ENCODE data around the gene CFAP61.

CFAP61 gene

DNA sequence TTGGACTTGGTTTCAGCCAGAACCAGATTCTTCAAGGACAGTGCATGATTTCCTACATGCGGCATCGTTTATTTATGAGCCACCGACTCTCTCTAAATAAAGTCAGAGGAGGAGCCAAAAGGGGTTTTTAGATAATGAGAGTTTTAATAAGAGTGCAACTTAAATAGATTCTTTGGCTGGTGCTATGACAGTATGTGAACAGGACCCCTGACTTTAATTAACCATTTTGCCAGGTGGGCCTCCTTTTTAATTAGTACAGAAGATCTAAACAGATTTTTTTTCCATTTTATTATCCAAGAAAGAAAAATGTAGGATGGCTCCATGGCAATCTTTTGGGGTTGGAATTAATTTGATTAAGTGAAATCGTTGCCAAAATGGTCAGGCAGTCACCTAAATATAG is 240.8 kb downstream of the CFAP61 start:
- no peak for DNase-seq

DNA sequence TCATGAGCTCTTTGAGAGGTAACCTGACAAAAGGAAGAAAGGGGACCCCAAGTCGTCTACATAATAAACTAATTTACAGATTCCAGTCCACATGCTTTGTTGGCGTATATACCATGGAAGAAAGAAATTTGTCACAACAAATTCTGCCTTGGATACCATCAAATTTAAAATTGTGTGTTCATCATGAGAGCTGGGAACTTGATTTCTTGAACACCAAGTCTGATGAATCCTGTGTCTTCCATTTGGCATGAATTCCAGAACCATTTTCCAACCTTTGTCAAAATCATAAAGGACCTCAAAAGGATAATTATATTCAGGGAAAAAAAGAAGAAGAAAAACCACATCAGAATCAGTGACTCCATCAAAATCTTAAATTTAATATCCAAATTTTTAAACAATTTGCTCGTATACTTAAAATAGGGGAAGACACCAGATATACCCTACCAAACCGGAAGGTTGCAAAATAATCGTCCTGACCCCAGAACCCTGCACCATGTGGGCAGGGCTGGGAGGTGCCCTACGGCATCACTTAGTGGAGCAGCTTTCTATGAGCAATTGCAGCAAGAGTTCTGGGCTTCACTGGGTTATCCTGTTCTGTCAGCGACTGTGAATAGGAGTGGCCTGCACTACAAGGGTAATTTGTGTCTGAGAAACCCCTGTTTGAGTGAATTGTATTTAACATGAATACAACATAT is 241.5 kb downstream of the CFAP61 start:
- DNase-seq, result no peak

DNA sequence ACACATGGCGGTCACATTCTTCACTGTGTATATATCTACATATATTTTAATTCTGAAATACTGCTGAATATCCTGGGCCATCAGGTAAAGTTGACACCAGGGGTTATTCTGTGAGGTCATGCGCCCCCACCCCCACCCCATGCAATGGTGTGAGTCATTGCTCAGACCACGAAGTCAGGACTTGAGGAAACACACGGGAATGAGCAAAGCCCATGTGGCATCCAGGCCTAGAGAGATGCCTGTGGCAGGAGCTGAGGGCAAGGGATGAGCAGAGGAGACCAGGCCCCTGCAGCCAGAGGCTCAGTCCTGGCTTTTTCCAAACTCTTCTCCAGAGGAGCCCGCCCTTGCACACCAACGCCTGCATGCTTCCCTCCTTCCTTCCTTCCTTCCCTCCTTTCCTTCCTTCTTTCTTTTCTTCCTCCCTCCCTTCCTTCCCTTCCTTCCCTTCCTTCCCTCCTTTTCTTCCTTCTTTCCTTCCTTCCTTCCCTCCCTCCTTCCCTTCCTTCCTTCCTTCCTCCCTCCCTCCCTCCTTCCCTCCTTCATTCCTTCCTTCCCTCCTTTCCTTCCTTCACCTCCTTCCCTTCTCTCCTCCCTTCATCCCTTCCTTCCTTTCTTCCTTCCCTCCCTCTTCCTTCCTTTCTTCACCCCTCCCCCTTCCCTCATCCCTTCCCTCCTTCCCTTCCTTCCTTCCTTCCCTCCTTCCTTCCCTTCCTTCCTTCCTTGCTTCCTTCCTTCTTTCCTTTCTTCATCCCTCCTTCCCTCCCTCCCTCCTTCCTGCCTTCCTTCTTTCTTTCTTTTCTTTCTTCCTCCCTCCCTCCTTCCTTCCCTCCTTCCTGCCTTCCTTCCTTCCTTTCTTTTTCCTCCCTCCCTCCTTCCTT is 243.5 kb downstream of the CFAP61 start:
- DNase-seq, result no peak

DNA sequence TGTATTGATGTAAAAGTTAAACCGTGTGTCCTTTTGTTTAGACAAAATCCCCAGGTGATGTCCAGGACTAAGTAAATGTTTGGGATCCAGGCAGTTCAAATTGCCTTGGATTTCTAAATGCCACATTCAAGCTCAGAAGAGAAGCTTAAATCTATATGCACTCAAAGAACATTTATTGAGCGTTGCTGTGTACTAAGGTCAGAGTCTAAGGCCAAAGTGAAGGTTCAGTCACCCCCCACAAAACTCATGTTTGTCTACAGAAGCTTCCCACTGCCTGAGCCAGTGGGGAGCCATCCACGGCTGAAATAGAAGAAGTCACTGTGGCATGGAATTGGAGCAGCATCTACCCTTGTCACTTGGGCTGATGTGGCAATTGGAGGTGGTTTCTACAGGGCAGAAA is 244.8 kb downstream of the CFAP61 start:
- no peak for DNase-seq

DNA sequence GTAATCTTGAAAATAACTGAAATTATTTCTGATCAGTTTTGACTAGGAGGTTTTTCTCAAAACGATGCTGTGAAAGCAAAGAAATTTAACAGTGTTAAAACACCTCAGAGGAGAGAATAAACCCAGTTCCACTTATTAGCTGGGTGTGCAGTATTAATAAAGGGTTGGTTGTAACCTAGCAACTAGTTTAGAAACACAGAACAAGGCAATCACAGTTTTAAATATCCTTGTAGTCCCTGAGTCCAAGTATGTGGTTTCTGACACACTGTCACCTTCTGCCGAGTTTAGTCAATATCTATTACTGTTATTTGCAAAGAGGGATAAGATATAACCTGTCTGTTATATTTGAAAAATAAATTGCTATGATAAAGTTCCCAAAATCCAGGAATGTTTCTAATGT is 245.4 kb downstream of the CFAP61 start:
- no peak for DNase-seq

DNA sequence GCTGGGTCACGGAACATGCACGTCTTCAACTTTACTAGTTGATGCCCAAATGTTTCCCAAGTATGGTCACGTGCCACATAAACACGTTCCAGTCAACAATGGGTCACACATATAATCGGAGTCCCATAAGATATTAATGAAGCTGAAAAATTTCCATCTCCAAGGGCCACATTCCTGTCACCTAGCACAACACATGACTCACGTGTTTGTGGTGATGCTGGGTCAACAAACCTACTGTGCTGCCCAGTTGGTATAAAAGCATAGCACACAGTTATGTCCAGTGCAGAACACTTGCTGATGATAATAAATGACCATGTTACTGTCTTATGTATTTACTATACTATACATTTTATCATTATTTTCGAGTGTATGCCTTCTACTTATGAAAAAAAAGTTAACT is 247.6 kb downstream of the CFAP61 start:
- no peak for DNase-seq

DNA sequence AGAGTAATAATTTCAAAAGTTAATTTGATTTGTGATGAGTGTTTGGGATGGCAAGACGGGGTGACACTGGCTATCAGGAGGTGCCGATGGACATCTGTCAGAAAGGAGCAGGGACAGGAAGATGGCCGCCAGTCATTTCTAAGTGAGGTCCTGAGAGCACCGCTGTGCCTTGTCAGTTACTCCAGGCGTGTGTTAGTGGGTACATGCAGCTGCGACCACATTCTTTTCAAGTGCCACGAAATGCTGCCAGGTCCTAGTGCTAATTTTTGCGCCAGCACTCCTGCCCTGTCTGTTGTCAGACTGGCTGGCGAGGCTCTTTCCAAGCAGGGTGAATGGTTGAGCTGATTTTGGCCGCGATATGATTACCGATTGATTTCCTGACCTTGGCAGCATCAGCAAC is 251.0 kb downstream of the CFAP61 start:
- DNase-seq, result no peak

DNA sequence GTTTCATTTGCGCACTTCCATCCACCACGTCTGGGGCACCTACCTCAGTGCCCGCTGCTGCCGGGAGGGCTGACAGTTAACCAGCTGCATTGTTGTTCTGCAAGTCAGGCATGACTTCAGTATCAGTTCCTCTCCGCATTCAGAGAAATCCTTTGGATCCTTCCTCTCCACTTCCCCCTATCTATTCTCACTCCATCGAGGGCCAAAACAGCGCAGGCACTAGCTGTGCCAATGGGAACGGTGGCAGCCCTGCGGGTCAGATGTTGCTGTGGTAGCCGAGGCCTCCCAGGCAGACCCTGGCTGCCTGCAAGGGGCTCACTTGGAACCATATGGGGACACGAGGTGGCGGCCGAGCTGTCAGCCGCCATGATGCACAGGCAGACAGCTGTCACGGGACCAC is 251.4 kb downstream of the CFAP61 start:
- no peak for DNase-seq

DNA sequence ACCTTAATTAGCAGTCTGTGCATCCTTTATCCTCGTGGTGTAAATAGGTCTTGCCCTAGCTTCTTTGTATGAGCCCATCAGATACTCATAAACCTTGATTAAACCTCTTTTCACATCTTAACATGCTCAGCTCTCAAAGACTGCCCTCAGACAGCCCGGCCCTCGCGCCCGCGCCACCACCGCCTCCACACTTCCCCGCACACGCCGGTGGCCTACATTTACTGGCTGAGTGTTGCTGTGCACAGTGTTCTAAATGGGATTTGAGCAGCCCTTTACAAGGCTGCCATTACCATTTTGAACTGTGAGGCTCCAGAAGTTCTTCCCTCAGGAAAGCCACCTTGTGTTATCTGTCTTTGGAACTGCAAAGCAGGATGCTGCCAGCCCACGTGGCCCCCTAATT is 252.6 kb downstream of the CFAP61 start:
- no peak for DNase-seq

DNA sequence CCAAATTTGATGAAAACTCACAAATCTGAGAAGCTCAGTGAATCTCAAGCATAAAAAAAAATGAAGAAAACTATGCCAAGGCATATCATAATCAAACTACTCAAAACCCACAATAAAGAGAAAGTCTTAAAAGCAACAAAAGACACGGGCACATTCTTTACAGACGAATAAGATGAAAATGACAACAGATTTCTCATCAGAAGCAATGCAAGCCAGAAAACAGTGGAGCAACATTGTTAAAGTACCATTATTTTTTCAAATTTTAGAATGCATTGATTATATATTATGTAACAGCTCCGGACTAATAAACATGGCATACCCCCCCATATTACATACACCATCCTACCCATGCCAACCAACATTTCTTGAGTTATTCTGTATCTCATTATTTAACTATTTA is 260.2 kb downstream of the CFAP61 start:
- DNase-seq, result no peak

DNA sequence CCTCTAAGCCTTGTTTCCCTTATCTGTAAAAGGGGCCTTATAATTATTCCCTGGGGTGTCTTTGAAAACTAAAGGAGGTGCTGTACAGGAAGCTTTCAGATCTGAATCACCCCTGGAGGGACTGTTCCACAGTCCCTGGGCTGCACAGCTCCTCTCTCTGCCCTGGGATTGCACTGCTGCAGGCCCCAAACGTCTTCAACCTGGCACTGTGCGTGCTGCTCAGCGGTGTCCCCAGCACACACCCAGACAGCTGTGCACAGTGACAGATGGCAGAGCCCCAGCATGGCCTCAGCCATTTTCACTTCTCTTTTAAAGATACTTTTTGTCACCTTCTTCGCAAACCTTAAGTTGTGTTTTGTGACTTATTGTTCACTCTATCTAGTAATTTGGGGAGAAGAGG is 264.9 kb downstream of the CFAP61 start:
- no peak for DNase-seq

DNA sequence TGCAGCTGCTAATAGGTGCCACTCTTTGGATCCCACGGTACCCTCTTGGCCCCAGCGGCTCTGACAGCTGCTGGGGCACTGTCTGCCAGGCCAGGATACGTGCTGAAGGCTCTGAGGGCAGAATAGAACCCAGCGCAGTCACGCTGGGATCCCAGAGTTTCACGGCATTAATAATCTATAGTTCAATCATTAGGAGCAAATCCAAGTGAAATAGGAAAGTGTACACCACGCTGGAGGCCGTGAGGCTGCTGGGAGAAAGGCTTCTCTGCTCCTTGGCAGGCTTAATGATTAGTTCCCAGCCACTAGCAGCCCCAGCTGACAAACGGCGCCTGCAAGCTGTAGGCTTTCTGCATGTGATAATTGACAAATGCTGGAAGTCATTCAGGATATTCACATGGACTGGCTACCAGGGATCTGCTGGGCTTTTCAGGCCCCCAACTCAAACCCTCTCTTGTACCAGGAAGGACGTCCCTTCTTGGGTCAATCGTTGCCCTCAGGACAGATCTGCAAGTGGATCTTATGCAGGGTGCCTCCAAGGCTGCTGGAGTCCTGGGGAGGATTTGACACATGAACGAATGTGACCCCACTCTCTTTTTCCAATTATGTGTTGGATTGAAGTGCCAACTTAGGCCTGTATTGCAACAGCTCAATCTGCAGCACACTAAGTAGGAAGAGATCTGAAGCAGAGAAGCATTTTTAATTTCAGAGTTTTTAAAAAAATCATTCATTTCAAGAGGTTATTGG is 265.5 kb downstream of the CFAP61 start:
- no peak for DNase-seq

DNA sequence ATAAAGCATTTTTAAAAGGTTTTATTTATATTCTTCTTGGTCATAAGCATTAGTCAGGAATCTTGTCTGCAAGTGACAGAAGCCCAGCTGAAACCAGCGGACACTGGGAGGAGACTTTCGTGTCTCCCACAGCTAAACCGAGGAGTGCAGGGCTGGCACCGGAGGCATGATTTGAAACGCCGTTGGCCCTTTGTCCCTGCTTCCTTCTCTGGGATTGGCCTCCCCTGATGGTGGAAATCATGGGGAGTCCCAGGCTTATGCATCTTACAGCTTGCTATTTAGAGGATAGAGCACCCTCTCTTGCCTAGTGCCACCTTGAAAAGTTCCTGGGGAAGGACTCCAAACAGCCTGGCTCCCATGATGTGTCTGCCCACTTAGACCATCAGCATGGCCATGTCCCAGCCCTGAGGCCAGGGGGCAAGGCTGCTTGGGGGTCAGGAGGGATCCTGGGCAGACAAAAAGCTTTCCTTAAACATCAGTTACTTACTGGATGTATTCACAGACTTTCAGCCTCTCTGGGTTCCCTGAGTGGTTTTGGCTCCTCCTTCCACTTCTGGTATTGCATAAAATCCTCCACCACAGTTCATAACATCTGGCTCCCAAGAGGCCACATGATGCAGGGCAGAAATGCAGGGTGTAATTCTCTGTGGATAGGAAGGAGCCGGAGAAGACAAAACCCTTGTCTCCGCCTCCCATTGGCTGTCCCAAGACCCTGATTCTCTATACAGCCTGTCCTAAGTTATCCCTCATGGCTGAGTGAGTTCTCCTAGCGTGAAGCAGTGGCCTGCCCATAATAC is 266.2 kb downstream of the CFAP61 start:
- DNase-seq, result no peak

DNA sequence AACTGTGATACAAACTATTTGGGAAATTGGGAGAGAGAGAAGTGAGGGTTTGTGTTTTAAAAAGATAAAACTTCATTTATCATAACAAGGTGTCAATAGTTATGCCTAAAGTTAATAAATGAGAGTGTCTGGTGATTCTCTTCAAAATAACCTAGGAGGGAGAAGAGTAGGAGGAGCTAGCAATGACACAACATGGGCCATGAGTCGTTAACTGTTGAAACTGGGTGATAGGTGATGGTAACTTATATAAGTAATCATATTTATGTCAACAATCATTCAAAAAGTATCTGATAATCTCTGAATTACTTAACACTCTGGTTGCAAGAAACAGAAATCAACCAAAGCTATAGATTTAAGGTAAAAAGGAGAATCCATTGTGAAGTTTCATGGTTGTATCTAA is 268.8 kb downstream of the CFAP61 start:
- DNase-seq, result no peak

DNA sequence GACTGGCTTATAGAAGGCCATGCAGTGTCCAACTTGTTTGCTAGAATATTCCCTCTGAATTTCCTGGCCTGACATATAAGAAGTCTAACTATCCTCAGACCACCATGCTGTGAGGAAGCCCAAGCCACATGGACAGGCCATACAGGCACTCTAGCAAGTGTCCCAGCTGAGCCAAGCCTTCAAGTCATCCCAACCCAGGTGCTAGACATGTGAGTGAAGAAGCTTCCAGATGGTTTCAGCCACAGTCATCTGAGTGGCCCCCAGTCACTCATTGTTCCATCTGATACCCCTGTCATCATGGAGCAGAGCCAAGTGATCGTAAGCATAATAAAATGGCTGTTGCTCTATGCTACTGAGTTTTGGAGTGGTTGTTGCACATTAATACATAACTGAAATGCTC is 269.6 kb downstream of the CFAP61 start:
- DNase-seq, result no peak

DNA sequence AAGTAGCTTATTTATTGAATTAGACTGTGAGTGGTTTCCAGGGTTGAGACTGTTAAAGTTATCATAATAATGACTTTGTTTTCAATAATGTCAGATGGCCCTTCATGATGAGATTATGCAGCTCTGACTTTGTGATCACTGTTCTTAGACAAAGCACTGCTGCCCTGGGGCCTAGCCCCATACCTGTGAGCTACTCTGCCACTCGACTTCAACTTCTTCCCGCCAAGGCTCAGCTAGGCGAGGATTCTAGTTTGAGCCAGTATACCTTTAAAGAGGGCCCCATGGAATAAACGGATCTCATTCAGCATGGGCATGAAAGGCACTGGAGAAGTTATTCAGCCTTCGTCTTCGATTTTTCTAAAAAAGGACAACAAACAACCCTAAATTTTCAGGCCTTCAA is 270.6 kb downstream of the CFAP61 start:
- no peak for DNase-seq

DNA sequence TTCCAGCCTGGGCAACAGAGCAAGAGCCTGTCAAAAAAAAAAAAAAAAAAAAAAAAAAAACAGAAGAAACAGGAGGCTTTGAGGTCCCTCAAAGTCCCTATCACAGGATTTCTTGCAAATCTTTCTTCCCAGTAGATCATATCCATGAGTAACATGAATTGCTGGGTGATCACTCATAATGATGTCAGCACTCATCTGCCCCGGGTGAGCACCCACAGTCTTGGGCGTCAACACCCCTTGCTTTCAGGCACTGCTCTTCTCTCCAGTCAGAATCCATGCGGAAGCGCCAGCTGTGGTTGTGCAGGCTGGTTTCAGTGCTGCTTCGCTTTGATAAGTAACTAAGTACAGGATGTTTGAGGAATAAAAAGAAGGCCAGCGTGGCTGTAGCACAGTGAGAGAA is 275.4 kb downstream of the CFAP61 start:
- DNase-seq, result no peak

DNA sequence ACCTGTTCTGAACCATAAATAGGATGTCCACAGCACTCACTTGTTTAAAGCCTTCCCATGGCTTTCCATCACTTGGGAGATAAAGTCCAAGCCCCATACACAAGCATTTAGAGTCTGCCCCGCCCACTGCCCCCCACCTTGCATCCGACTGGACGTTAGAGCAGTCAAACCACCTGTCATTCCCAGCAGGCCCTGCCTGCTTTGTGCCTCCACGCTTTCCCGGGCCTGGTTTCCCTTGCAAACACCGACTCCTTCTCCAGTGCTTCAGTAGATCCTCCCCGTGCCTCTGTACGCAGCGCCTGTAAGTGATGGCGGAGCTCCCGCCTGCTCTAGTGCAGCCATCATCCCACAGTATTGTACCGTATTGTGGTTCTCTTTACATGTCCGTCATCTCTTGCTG is 277.2 kb downstream of the CFAP61 start:
- DNase-seq, result no peak

DNA sequence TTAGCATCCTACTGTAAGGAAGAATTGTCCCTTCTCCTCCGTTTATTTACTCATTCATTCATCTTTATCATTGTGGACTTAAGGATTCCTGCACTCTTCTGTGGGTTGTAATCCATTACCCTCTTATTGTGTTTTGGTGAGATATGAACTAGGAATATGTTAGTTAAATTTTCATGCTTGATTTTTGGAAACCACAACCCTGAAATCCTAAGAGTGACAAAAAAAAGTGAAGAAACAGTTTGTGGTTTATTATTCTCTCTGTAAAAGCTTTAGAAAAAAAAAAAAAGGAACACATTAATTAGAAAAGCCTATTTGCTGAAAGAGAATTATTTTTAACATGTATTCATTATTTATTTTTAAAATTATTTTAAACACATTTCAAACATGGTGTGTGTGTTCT is 278.8 kb downstream of the CFAP61 start:
- DNase-seq, result no peak

DNA sequence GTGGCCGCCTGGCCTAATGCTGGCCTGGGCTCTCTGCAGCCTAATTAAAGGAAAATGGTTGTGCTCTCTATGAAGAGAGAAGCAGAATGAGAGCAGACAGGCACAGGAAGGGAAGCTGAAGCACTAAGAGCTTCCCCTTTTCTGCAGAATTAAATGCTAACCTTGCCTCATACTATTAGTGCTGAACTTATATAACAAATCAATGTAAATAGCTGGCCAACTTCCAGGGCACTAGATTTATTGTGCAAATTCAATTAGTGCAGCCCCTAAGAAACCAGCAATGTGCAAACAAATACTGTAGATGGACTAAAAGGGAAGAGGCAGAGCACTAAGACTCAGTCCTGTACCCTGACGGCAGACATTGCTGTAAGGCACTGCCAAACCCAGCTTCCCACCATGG is 279.5 kb downstream of the CFAP61 start:
- DNase-seq, result no peak

DNA sequence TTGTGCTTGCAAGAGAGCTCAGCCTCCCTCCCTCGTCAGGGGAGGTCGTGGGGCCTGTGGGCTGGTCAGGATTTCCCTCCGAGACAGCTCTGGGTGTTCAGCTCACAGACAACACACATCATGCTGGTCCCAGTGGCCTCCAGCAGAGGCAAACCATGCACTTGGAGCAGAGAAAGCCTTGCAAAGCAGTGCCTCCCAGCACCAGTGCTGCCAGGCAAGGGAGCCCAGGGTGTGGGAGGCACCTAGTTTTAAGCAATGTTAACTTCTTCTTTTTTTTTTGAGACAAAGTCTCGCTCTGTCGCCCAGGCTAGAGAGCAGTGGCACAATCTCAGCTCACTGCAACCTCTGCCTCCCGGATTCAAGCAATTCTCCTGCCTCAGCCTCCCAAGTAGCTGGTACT is 281.5 kb downstream of the CFAP61 start:
- DNase-seq, result no peak

DNA sequence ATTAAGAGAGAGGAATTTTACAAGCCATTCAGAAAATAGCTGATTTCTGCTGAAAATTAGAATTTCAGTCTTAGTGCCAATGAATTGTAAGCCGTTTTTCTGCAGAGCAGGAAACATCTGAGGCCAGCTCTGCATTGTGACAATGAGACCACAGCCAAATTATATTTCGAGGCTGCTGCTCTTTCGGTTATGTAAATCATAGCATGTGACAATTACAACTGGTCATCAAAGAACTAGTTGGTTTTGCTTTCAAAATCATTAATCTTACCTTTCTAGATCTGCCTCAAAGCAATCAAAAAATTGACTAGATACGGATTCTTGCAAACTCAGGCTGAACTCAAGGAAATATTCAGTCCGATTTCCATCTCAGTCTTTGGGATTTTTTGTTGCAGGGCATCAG is 282.2 kb downstream of the CFAP61 start:
- DNase-seq, result no peak

DNA sequence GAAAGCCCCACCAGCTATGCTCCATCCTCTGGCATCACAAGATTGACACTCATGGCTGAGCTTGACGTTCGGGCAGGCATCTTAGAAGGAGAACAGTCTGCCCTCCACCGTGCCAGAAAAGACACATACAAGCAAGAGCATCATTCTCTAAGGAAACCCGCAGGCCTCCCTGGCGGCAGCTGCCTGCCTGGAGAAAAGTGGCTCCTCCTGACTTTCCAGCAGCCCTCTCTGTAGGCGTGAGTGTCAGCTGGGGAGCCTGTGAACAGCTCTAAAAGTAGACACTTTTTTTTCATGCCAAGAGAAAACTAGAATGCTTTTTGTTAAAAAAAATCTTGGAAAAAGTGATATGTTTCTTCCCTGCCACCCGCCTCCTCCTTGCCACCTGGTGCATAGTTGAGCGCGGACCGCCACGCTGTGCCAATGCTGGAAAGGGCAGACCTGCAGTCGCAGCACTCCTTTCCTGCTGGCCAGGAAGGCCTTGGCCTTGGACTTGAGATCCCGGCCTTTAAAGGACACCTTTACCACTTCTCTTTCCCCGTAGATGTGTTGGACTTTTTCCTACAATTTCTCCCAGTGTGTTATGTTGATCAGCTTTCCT is 285.9 kb downstream of the CFAP61 start:
- DNase-seq, result no peak

All from CD4-positive, alpha-beta T cell treated with Interleukin-10 for 1 hour (primary cell).